Stimulated activated CD8-positive, alpha-beta memory T cell treated with anti-CD3 and anti-CD28 coated beads, Interleukin-12 subunit alpha, Interleukin-12 subunit beta, amount 100 ng/mL, for 24 hours (primary cell): ENCODE results near the gene PHF21A.

ENCODE experiments used
- DNase-seq: peaks from one replicate; pipeline ENCODE4 v3.0.0-alpha.2; 2020; ENCODE audit errors: extremely low read depth

Gene PHF21A

GRCh38 chr11:46075928-46076327 lies 45.3 kb downstream of the PHF21A start:
- no peak for DNase-seq

- no peak for DNase-seq
Observed at GRCh38 chr11:46075168-46075567, 46.1 kb downstream of the PHF21A start.

GRCh38 chr11:46073632-46074031 lies 47.6 kb downstream of the PHF21A start:
- no peak for DNase-seq

GRCh38 chr11:46072172-46072964 lies 48.9 kb downstream of the PHF21A start:
- DNase-seq = no peak

GRCh38 chr11:46071091-46071490 lies 50.2 kb downstream of the PHF21A start:
- DNase-seq = no peak

- no peak for DNase-seq
Observed at GRCh38 chr11:46069595-46069994, 51.7 kb downstream of the PHF21A start.

GRCh38 chr11:46066335-46066734 lies 54.9 kb downstream of the PHF21A start:
- no peak for DNase-seq

- no peak for DNase-seq
Observed at GRCh38 chr11:46065681-46066080, 55.6 kb downstream of the PHF21A start.

GRCh38 chr11:46064221-46064620 lies 57.0 kb downstream of the PHF21A start:
- DNase-seq = no peak

GRCh38 chr11:46063138-46063537 lies 58.1 kb downstream of the PHF21A start:
- DNase-seq = no peak

- DNase-seq = no peak
Observed at GRCh38 chr11:46060013-46060412, 61.2 kb downstream of the PHF21A start.

- no peak for DNase-seq
Observed at GRCh38 chr11:46057489-46057888, 63.8 kb downstream of the PHF21A start.

- no peak for DNase-seq
Observed at GRCh38 chr11:46055371-46055770, 65.9 kb downstream of the PHF21A start.

- DNase-seq = no peak
Observed at GRCh38 chr11:46051102-46051501, 70.2 kb downstream of the PHF21A start.

GRCh38 chr11:46050662-46051061 lies 70.6 kb downstream of the PHF21A start:
- no peak for DNase-seq

GRCh38 chr11:46050003-46050461 lies 71.2 kb downstream of the PHF21A start:
- DNase-seq = no peak

- DNase-seq = no peak
Observed at GRCh38 chr11:46049325-46049897, 71.8 kb downstream of the PHF21A start.

- DNase-seq = no peak
Observed at GRCh38 chr11:46048198-46048597, 73.1 kb downstream of the PHF21A start.

- DNase-seq = no peak
Observed at GRCh38 chr11:46047520-46047919, 73.7 kb downstream of the PHF21A start.

- no peak for DNase-seq
Observed at GRCh38 chr11:46045811-46046210, 75.4 kb downstream of the PHF21A start.

GRCh38 chr11:46044601-46045000 lies 76.7 kb downstream of the PHF21A start:
- DNase-seq = no peak

- no peak for DNase-seq
Observed at GRCh38 chr11:46039990-46040389, 81.3 kb downstream of the PHF21A start.

GRCh38 chr11:46038529-46038928 lies 82.7 kb downstream of the PHF21A start:
- DNase-seq = no peak
